AG09309 (cell line): ENCODE data around the gene RHBDL3.
"Not testable (repeated sequence)": the region's sequence is repeated elsewhere in the genome, so short reads cannot be mapped to it uniquely, and the experiment has no call there.

Source experiments
- DNase-seq: peaks from one replicate; pipeline ENCODE4 v3.0.0-alpha.2; 2010; ENCODE audit warnings: low read depth
- H3K4me3 ChIP-seq: 2 replicates; pipeline ENCODE4 v1.5.1; 2011; ENCODE audit warnings: mild to moderate bottlenecking, low read depth, low read length, moderate library complexity; ENCODE audit not compliant: control insufficient read depth
- TF ChIP-seq, protein P1 (sequence below): IDR thresholded peaks from 2 replicates; pipeline ENCODE4 v1.5.1; 2011; ENCODE audit warnings: mild to moderate bottlenecking, low read depth, low read length, inconsistent platforms; ENCODE audit not compliant: insufficient read depth, control insufficient read depth; ENCODE audit errors: missing control alignments

Gene RHBDL3

GRCh38 chr17:32342603-32343325, 77.1 kb downstream of the RHBDL3 start:
- no peak for DNase-seq
- TF ChIP-seq, protein P1, sequence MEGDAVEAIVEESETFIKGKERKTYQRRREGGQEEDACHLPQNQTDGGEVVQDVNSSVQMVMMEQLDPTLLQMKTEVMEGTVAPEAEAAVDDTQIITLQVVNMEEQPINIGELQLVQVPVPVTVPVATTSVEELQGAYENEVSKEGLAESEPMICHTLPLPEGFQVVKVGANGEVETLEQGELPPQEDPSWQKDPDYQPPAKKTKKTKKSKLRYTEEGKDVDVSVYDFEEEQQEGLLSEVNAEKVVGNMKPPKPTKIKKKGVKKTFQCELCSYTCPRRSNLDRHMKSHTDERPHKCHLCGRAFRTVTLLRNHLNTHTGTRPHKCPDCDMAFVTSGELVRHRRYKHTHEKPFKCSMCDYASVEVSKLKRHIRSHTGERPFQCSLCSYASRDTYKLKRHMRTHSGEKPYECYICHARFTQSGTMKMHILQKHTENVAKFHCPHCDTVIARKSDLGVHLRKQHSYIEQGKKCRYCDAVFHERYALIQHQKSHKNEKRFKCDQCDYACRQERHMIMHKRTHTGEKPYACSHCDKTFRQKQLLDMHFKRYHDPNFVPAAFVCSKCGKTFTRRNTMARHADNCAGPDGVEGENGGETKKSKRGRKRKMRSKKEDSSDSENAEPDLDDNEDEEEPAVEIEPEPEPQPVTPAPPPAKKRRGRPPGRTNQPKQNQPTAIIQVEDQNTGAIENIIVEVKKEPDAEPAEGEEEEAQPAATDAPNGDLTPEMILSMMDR: no peak
- no peak overlapping the region for H3K4me3 ChIP-seq

DNA sequence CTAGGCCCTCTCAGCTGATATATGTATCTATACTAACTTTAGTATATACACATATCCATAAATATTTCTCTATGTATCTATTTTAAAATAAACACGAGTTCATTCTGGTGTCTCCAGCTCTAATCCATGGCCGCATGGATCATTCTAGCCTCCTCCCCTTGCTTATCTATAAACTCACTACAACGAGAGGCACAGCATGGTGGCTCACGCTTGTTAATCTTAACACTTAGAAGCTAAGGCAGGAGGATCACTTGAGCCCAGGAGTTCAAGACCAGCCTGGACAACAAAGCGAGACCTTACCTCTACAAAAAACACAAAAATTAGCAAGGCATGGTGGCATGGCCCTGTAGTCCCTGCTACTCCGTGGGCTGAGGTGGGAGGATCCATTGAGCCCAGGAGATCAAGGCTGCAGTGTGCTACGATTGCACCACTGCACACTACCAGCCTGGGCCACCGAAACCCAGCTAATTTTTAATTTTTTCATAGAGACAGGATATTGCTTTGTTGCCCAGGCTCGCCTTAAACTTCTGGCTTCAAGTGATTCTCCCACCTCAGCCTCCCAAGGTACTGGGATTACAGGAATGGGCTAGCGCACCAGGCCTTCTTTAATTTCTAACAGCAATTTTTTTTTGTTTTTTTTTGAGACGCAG, 80.4 kb downstream of the RHBDL3 start:
- H3K4me3 ChIP-seq: no peak overlapping the region
- TF ChIP-seq, protein P1: no peak
- no peak for DNase-seq

DNA sequence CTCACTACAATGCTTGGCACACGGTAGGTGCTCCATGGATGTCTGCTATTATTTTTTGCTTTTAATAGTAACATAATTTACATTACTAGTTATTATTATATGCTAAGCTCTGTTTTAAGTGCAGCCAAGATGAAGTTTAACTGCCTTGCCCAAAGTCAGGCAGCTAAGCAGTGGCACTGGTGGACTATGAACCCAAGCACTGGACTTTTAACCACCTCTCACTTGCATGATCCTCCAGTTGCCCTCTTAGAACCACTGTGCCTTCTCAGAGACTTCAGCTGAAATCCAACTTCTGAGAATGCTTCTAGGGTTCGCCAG, 82.8 kb downstream of the RHBDL3 start:
- no peak for DNase-seq
- TF ChIP-seq, protein P1: no peak
- H3K4me3 ChIP-seq: no peak overlapping the region

- DNase-seq: no peak
- peak overlapping the region; percentile 96 for H3K4me3 ChIP-seq
- TF ChIP-seq, protein P1: no peak
Measured at GRCh38 chr17:32349503-32349853, 83.8 kb downstream of the RHBDL3 start.

DNA sequence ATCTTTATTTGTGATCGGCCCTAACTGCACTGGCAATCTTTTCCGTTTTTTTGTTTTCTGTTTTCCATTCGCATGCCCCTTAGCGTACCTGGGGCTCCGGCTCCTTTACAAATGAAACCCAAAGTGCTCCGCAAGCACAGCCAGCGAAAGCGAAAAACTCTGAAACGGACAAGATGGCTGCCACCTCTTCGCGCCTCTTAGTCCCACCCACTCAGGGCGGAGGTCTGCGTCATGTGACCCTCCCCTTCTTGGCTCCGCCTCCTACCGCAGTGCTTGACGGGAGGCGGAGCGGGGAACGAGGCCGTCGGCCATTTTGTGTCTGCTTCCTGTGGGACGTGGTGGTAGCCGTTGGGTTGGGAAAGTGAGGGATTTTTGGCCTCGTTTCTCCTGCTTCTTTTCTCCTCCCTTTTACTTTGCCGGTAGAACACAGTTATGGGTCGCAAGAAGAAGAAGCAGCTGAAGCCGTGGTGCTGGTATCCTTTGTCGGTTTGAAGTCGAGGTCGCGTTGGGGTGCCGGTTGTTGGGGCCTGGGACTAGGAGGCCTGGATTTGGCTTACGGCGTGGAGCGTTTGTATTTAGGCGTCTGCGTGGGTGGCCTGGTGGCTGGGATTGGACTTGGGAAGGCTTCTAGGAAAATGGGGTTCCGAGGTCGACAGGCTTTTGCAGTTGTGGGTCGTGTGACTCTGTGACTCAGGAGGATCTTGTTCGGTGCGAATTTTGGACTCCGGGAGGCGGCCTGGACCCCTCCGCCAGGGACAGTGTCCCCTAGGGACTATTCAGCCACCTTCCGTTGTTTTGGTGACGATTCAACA, 84.4 kb downstream of the RHBDL3 start, which contains the start of gene ZNF207:
ZNF207 (plus strand) TSS at position 304 of the 812 bp plus-strand sequence; CDS start at position 433, 129 bp downstream.
- peak within 1 kb of the TSS; percentile 96 for H3K4me3 ChIP-seq
- TF ChIP-seq, protein P1: no peak
- DNase-seq: peak; percentile 88

- no peak for DNase-seq
- H3K4me3 ChIP-seq: peak overlapping the region; percentile 96
- TF ChIP-seq, protein P1: no peak
Measured at GRCh38 chr17:32350666-32351418, 85.2 kb downstream of the RHBDL3 start.

DNA sequence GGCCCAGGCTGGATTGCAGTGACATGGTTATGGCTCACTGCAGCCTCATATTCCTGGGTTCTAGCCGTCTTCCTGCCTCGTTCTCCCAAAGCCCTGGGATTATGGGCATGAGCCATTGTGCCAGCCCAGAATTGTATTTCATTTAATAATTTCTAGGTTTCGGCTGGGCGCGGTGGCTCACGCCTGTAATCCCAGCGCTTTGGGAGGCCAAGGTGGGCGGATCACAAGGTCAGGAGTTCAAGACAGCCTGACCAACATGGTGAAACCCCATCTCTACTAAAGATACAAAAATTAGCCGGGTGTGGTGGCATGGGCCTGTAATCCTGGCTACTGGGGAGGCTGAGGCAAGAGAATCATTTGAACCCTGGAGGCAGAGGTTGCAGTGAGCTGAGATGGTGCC, 87.1 kb downstream of the RHBDL3 start:
- not testable (repeated sequence) for DNase-seq, H3K4me3 ChIP-seq
